OCI-LY7 (cell line): Measurements from ENCODE around the gene NPBWR2.
A peak's percentile ranks its signal among the peaks of the same experiment; 100 is the strongest.

Experiments
- EZH2phosphoT487 ChIP-seq: fragments of 200-600 bp; sonication (generic); IDR thresholded peaks from 2 replicates; pipeline ENCODE4 v1.6.1; 2018; ENCODE audit warnings: low read depth, borderline replicate concordance, mild to moderate bottlenecking, mixed run types, antibody characterized with exemption, low read length, moderate library complexity, mixed read lengths
- TF ChIP-seq, protein P1 (sequence below): fragments of 200-600 bp; sonication (generic); conservative IDR thresholded peaks from 2 replicates; pipeline ENCODE4 v1.5.1; 2014; ENCODE audit warnings: mild to moderate bottlenecking, antibody characterized with exemption, low read length, moderate library complexity, mixed read lengths

DNA sequence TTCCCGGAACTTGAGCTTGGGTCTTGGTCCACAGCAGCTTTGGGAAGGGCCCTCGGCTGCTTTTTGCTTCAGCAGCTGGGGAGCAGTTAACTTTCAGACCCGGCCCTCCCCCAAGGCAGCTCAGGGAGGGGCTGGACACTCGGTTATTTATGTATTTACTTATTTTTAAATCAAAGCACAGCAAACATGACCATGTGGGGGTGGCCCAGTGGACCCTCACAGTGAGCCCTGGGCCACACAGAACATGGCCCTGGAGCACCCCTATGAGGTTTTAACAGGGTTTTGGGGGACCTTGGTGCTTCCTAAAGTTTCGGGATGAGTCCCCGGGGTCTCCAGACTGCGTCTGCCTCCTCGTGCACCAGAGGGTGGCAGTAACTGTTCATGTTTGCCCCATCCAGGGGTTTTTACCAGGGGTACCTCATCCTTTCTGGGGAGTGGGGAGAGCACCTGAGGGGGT, 26.6 kb upstream of the NPBWR2 start:
- TF ChIP-seq, protein P1, sequence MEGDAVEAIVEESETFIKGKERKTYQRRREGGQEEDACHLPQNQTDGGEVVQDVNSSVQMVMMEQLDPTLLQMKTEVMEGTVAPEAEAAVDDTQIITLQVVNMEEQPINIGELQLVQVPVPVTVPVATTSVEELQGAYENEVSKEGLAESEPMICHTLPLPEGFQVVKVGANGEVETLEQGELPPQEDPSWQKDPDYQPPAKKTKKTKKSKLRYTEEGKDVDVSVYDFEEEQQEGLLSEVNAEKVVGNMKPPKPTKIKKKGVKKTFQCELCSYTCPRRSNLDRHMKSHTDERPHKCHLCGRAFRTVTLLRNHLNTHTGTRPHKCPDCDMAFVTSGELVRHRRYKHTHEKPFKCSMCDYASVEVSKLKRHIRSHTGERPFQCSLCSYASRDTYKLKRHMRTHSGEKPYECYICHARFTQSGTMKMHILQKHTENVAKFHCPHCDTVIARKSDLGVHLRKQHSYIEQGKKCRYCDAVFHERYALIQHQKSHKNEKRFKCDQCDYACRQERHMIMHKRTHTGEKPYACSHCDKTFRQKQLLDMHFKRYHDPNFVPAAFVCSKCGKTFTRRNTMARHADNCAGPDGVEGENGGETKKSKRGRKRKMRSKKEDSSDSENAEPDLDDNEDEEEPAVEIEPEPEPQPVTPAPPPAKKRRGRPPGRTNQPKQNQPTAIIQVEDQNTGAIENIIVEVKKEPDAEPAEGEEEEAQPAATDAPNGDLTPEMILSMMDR = peak; percentile 73
- no peak for TF ChIP-seq EZH2phosphoT487
